Fibroblast of villous mesenchyme (primary cell): Measurements from ENCODE around the gene IGSF11. TPM values are rescaled to one million over a fixed set of nuclear protein-coding genes. Genes with fewer than 3 reads are reported as not detected.

Source experiments
- DNase-seq: peaks from one replicate; pipeline ENCODE4 v3.0.0-alpha.2; 2010; ENCODE audit warnings: low read depth
- H3K4me3 ChIP-seq: 2 replicates; pipeline ENCODE4 v1.5.1; 2011; ENCODE audit warnings: low read depth, mild to moderate bottlenecking, low read length
- CTCF ChIP-seq: IDR thresholded peaks from 2 replicates; pipeline ENCODE4 v1.5.1; 2012; ENCODE audit warnings: low read depth, mild to moderate bottlenecking, low read length; ENCODE audit not compliant: insufficient read depth
- total RNA-seq: library from RNA; depleted of rRNA; stranded (reverse); fragments of >200 nt; gene quantifications from 2 replicates; pipeline ENCODE4 v1.2.3, GENCODE V29; 2012

IGSF11 gene
- total RNA-seq, 1 donor = under 0.01 TPM

- no peak overlapping the region for H3K4me3 ChIP-seq
- no peak for DNase-seq
- TF ChIP-seq CTCF = no peak
Observed at GRCh38 chr3:118942195-118942594, 92.5 kb downstream of the IGSF11 start.

GRCh38 chr3:118941236-118941635, 93.4 kb downstream of the IGSF11 start:
- TF ChIP-seq CTCF = no peak
- no peak for DNase-seq
- H3K4me3 ChIP-seq = no peak overlapping the region

- H3K4me3 ChIP-seq = no peak overlapping the region
- DNase-seq = no peak
- no peak for TF ChIP-seq CTCF
Observed at GRCh38 chr3:118938183-118938961, 96.3 kb downstream of the IGSF11 start.

- no peak for DNase-seq
- H3K4me3 ChIP-seq = no peak overlapping the region
- TF ChIP-seq CTCF = no peak
Observed at GRCh38 chr3:118936811-118937210, 97.8 kb downstream of the IGSF11 start.

GRCh38 chr3:118932822-118933558, 101.7 kb downstream of the IGSF11 start:
- no peak overlapping the region for H3K4me3 ChIP-seq
- DNase-seq = no peak
- no peak for TF ChIP-seq CTCF

GRCh38 chr3:118931996-118932395, 102.7 kb downstream of the IGSF11 start:
- TF ChIP-seq CTCF = no peak
- no peak for DNase-seq
- no peak overlapping the region for H3K4me3 ChIP-seq

- H3K4me3 ChIP-seq = no peak overlapping the region
- TF ChIP-seq CTCF = no peak
- no peak for DNase-seq
Observed at GRCh38 chr3:118927449-118927848, 107.2 kb downstream of the IGSF11 start.
